OCI-M2 (cell line): ENCODE results near the gene MTMR12.

Experiments used
- DNase-seq: peaks from one replicate; lab custom pipeline; 2025; ENCODE audit not compliant: unreplicated experiment; lab: John Stamatoyannopoulos, UW

MTMR12 gene

GRCh38 chr5:32276173-32276853 is 36.4 kb downstream of the MTMR12 start:
- no peak for DNase-seq

GRCh38 chr5:32275396-32275741 is 37.4 kb downstream of the MTMR12 start:
- DNase-seq: no peak

- DNase-seq: no peak
Measured at GRCh38 chr5:32274548-32275395, 38.0 kb downstream of the MTMR12 start.

DNA sequence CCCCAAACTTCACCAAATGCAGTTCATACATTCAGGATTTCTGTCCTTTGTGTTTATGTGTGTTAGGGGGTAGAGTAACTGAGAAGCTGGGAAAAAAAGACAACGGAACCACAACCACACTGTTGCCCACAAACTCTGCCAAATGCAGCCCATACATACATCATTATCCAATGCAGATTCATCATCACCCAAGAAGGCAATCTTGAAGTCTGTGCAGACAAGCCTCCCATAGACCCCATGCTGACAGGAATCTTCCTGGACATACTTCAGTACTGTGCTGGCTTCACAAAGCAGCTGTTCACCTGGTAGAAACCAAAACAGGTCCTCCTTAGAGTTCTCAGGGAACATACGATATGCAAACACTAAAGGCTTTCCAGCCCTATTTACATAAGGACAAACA is 38.9 kb downstream of the MTMR12 start:
- DNase-seq: no peak

GRCh38 chr5:32272746-32273145 is 40.0 kb downstream of the MTMR12 start:
- no peak for DNase-seq

DNA sequence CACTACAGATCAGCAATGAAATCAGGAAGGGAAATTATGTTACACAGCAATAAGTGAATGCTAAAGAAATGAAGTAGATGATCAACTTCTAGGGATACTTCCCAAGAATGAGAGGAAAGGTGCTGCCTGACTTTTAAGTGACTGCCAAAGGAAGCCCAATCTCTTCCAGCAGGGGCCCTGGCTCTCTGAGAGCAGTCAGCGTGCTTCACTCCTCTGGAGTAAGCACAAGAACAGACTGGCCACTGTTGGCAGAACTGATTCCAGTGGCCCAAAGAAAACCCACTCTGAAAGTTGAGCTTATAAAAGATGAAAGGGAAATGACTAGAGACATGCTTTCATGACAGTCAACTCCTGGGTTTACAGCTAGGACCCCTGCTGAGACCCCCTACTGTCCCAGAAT is 41.8 kb downstream of the MTMR12 start:
- DNase-seq: no peak

GRCh38 chr5:32270178-32270577 is 42.6 kb downstream of the MTMR12 start:
- no peak for DNase-seq

DNA sequence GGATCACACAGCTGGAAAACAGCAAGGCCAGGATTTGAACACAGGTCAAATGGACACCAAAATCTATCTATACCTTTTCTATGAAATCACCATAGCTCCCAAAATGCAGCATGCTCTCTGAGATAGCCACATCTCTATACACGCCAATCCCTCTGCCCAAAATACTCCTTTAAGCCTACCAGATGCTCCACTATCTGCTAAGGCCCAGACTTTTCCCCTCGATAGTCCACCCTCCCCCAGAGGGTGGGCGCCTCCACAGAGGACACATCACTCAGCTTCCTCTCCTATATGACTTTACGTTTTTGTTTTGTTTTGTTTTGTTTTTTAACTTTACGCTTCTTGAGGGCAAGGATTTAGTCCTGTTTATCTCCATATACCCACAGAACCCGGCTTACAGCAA is 46.8 kb downstream of the MTMR12 start:
- peak; percentile 7 for DNase-seq

DNA sequence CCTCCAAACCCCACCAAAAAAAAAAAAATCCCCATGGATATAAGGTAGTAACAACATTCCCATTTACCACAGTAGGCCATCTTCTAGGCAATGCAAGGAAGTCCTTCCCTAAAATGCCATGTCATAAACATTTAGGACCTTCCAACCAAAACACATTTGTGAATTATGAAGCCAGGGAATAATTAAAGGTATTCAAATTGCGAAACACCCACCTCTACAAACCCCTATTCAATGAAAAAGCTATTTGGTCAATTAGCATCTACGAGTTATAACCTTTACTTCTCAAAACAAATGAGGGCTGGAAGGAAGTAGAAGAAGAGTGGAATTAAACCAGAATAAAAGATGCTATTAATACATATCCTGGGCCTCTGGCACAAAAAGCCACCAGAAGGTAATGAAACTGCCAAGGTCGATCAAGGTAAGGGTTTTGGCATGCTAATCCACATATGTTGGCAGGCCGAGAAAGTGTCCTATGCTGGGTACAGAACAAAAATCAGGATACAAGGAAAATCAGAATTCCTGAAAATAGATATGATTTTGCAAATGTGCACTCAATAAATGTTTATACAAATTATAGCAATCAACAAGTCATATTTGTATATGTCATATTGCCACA is 47.7 kb downstream of the MTMR12 start:
- no peak for DNase-seq

DNA sequence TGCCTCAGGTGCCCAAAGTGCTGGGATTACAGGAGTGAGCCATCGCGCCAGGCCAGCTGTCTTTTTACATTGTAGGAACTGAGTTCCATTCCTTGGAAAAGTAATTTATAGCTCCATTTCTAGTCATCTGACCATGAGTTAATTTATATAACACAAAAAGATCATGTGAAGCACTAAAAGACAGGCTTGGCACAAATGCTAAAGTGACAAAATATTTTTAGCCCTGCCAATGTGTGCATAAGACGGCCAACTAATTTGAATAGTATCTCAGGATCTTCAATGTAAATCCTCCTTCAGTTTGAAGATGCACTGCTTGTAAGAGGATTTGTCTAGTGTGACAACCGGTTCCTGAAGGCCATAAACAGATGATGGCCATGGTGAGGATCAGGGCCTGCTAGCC is 49.1 kb downstream of the MTMR12 start:
- no peak for DNase-seq

DNA sequence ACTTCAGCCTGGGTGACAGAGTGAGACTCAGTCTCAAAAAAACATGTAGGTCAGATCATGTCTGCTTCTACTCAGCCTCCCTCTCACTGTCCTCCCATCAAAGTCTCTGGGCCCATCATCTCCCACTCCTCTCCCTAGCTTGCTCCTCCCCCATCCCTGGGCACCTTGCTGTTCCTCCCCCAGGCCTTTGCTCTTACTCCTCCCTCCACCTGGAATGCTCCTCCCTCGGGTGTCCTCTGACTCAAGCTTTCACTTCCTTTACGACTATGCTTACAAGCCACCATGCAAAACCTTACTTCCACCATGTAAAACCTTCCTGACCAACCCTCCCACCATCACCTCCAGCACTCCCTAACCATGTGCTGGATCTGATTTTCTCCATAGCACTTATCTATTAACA is 51.5 kb downstream of the MTMR12 start:
- DNase-seq: no peak

DNA sequence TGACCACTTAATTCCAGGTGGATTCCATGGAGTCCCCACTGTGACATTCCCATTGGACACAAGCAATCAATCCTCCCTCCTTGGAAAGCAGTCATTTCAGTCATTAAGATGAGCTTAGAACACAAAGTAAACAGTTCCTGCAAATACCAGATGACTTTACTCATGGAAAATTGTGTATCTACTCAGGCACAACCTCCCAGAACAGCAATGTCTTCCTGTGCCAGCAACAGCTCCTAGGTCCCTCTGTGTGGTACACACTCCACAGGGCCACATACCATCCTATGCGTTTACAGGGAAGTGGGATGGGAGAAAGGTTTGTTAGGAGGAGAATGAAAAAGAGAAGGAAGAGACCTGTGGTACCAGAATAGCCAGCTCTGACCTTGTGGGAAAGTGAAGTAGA is 53.7 kb downstream of the MTMR12 start:
- no peak for DNase-seq

DNA sequence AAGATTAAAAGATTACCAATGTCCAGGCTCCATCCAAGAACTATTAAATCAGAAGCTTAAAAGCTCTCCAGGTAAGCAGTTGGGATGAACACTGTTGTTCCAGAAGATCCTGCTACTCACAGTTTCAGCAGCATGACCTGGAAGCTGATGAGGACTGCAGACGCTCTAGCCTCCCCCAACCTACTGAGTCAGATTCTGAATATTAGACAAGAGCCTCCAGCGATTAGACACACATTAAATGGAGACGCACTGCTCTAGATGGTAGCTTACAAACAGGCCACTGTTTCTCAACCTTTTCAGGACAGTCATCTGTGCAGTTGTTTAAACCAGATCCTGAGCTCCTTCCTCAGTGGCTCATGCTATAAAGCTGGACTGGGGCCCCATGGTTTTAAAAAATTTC is 54.3 kb downstream of the MTMR12 start:
- DNase-seq: no peak

- no peak for DNase-seq
Measured at GRCh38 chr5:32255540-32255900, 57.2 kb downstream of the MTMR12 start.

DNA sequence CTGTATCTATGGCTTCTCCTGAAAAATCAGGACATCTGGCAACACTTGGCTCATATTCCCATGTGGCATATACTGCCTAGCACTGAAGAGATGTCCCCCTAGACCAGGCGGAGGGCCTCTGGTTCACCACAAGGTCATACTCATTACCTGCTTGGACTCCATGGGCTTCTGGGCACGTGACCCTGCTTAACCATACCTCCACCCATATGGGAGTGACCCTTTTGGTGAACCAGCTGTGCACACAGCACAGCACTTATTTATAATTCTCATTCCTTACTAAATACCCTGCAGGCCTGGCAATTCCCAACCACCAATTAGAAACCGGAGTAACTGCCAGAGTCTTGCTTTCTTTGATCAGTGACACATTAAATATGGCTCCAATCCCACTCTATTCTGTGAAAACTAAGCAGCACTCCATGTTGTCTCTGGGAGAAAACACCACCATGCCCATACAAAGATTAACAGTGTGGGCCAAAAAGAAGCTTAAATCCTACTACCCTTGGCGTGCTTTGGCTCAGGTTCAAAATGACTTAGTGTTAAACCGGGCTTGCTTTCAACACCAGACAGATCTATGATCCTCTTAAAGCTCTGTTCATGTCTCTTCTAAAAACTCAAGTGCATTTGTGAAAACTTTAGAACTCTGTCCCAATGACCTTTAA is 57.7 kb downstream of the MTMR12 start:
- DNase-seq: no peak

DNA sequence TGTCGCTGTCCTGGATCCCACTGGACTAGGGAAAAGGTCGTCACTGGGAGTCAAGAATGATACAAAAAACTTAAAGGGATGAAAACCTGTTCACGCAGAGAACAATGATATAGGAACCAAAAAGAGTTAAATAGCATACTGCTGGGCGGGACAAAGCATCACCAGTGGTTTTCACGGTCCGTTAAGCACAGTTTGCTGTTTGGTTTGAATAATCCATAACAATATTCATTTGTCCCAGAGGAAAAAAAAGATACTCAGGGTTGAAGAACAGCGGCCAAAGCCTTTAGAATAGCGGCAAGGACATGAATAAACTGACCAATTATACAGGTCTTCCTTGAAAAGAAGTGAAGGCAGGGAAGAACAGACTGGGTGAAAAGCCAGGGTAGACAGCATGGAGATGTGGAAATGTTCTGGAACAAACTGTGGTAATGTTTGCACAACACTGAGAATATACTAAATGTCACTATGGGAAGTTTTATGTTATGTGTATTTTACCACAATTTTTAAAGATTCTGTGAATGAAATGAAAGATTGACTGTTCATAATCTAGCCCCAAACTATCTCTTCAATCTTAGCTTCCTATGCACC is 60.8 kb downstream of the MTMR12 start:
- DNase-seq: no peak

DNA sequence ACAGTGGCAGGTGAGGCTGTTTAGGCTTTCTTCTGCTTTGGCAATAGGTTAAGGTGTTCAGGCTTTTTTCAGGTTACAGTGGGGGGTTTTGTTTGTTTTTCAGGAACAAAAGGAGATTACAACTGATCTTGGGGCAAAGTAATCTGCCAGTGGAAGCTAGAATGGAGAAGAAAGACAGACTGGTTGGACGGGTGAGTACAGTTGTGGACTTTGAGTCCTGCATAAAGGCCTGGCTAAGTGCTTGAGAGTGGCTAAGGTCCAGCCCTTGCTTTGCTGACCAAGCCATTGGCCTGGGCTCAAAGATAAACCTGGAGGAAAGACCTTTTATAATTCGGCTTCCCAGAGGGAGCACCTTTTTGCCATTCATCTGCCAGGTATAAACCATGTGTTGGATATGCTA is 63.1 kb downstream of the MTMR12 start:
- no peak for DNase-seq

- DNase-seq: no peak
Measured at GRCh38 chr5:32245742-32246141, 67.0 kb downstream of the MTMR12 start.

- no peak for DNase-seq
Measured at GRCh38 chr5:32244017-32244416, 68.7 kb downstream of the MTMR12 start.

DNA sequence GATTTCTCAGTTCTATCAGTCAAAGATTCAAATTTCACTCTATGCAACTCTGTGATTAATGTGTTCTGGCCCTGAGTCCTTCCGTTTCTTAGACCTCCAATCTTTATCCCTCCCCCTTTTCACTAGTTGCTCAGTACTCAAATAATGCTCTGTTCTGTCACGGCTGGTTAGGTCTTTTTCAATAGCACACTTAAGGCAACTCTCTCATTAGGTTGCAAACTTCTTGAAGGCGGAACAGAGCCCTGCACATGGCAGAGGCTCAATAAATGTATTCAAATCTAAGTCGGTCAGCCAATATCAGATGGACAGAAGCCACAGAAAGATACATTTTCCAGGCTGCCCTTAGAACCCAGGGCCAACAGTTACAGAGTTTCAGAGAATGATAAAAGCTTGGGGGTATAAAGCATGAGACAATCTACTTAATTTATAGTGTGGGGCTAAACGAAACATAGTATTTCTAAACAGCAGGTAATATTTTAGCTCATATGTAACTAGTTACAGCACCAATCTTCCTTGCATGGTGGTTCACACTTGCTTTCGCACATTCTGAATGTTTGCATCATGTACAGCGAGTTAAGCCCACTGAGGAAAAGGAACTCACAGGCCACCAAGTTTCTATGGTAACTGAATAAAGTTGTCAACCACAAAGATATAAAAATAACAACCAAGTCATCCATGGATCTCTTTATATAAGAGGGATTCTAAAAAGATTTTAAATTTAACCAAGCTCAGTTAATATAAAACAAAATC is 71.5 kb downstream of the MTMR12 start:
- DNase-seq: no peak

DNA sequence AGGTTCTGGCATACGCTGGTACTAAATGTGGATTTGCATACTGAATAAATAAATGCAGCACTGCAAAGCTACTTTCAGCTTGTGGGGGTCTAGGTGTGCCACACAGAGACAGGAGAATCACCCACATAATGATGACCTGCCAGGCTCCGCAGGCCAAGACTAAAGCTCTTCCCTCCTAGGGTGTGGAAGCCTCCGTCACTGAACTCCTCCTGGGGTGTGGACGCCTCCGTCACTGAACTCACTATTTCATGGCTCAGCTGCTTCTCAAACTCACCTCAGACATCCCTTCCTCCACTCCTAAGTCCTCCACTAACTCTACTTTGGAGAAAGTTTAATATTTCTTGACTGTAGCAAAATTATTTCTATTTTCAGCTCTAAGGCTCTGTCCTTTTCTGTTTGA is 73.4 kb downstream of the MTMR12 start:
- DNase-seq: no peak
